ENCODE measurements around the gene MRPL58.
"Not testable (repeated sequence)": the region's sequence is repeated elsewhere in the genome, so short reads cannot be mapped to it uniquely, and the experiment has no call there.

The MRPL58 gene

DNA sequence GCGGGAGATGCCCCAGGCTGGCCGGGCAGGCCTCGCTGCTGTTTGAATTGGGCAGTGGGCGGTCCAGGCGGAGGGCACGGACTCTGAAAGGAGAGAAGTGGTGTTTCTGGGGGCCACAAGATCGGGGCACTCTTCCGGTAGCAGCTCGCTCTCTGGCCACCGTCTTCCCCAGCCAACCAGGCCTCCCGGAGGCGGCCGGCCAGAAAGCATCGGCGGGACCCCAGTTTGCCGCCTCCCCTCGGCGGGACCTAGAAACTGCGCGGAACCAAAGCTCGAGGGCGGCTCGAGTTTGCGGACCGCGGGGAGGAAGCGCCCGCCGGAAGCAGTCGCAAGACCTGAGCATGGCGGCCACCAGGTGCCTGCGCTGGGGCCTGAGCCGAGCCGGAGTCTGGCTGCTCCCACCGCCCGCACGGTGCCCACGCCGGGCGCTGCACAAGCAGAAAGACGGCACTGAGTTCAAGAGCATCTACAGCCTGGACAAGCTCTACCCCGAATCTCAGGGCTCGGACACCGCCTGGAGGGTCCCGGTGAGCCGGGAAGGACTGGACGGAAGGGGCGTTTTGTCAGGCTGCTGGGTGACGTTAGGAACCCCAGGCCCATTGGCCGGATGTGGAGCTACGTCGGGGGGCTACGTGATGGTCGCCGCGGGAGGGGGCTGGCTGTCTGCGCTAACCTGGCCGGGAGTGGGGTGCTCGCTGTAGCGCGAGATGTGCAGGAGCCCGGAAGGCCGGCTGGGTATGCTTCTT, at the start of gene MRPL58:
Gene MRPL58 (plus strand): TSS at position 325 of the 746 bp plus-strand sequence. CDS start 17 bp downstream, at position 342.
- DNase-seq, result no peak

- DNase-seq, result no peak
Measured at GRCh38 chr17:74963656-74964055, 48.8 kb upstream of the MRPL58 start.

GRCh38 chr17:74964246-74964761, 48.2 kb upstream of the MRPL58 start:
- no peak for DNase-seq

DNA sequence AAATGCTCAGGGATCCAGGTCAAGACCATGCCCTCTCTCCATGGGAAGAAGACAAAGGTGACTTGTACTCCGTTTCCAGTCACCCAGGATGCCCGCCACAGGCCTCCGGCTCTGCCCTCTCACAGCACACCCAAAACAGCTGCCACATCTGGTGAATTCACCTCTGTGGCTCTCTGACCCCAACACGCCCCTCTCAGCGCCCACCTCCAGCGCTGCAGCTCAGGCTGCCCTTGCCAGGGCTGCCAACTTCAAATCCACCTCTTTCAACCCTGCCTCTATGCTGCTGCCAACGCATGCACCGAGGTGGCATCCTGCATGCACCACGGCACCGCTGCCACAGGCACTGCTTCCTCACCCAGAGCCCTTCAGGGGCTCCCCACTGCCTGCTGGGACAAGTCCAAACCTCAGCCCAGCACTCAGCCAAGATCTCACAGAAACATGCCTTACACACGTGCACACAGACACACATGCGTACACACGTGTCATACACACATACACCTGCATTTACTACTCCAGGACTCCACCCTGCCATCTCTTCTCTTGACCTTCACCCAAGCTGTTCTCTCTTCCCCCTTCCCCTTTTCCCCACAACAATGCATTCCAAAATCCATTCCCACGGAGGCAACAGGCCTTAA, 47.4 kb upstream of the MRPL58 start:
- no peak for DNase-seq

DNA sequence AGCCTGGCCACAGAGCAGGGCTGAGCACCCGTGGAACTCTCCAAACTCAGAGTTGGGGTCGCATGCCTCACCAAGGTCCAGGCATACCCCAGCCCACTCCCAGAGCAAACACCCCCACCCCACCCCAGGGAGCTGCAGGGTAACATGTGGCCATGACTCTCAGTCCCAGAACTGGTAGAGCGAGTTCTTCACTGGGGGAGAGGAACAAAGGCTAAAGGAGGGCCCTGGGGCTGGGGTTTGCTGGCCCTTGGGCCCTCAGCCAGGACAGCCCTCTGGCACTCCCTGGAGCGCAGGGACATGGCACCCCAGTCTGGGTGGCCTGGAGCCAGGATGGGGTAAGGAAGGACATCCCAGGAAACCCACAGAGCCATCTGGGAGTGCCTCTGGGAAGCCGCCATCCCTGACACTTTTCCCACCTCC, 44.1 kb upstream of the MRPL58 start:
- no peak for DNase-seq

DNA sequence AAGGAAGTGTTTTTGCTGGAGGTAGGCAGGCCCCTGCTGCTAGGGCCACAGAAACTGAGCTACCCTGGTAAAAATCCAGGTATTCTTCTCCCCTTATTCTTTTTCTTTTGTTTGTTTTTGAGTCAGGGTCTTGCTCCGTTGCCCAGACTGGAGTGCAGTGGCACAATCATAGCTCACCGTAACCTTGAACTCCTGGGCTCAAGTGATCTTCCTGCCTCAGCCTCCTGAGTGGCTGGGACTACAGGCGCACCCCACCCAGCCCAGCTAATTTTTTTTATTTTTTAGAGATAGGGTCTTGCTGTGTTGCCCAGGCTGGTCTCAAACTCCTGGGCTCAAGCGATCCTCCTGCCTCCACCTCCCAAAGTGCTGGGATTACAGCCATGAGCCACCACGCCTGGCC, 43.0 kb upstream of the MRPL58 start:
- not testable (repeated sequence) for DNase-seq

DNA sequence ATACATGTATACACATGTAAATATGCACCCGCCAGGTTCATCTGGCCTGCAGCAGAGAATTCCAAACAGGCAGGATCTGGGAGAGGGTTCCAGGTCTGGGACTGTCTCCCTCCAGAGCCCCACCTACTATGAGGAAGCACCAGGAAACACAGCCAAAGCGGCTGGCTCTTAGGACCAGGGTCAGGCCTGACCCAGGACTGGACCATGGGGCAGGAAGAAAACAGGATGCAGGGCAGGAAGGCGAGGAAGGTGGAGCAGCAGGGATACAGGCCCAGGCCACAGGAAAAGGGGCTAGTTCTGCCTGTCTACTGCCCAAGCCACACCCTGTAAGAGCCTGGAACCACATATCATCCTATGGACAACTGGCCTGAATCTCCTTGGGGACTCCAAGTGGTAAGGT, 42.1 kb upstream of the MRPL58 start:
- no peak for DNase-seq

- DNase-seq, result no peak
Measured at GRCh38 chr17:74971069-74971841, 41.2 kb upstream of the MRPL58 start.

- no peak for DNase-seq
Measured at GRCh38 chr17:74971842-74972106, 40.7 kb upstream of the MRPL58 start.

DNA sequence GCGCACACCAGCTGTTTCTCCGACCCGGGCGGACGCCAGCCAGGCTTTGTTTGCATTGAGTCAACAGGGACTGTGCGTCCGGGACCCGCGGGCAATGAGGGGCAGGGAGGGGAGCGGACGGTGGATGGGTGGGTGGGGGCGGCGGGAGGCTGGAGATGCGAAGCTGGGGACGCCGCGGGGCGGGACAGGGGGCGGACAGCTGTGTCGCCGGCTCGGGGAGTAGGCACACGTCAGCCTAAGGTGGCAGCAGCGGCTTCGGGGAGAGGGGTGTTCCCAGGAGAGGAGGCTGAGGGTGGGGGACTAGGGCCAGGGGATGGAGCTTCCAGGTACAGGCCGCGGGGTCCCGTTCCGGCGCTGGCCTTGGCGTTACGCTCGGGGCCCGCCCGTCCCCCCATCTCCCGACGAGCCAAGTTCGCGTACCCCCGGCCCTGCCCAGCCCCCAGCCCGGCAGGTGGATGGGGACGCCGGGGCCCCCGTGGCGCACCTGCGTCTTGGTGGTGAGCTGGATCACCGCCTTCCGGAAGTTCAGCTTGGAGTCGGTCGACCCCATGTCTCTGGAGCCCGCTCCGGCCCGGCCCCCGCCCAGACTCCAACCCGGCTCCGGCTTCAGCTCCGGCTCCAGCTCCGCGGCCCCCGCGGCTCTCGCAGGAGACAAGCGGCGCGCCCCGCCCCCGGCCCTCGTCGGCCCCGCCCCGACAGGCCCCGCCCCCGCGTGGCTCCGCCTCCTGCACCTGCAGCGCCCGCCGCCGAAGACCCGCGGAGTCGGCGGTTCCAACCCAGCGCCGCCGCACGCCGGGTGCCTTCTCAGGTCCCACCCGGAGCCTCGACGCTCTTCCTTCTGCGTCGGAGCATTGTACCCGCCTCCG, 40.1 kb upstream of the MRPL58 start, which contains the start of gene HID1:
Gene HID1 (minus strand): TSS at position 653 of the 866 bp plus-strand sequence. CDS start 103 bp downstream, at position 550.
- no peak for DNase-seq

DNA sequence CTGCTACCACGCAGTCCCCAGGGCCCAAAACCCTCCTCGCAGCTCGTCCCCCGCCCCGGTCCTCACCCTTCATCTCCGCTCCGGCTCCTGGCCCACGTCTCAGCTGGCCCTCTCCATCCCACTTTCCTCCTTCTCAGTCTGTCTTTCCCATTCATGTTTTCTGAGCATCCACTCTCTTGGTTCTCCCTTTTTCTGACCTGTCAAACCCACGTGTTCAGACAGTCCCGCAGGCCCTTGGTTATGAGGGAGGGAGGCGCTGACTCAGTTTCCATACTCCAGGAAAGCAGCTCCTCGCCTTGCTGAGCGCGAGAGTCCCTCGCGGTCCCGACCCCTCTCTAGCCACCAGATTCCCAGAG, 39.5 kb upstream of the MRPL58 start:
- DNase-seq, result no peak

DNA sequence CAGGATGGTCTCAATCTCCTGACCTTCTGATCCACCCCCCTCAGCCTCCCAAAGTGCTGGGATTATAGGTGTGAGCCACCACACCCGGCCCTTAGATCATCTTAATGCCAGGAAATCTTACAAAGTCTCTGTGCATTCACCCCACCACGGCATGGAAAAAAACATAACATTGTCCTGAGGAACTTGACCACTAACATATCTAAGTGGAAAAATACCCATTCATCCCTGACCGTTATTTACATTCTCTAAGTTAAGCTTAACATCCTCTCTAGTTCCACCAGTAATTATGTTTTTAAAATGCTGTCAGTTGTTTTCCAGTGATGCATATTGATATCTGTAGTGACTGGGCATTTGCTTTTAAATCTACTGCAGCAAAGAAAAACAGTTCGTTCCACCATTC, 36.5 kb upstream of the MRPL58 start:
- DNase-seq, result no peak

DNA sequence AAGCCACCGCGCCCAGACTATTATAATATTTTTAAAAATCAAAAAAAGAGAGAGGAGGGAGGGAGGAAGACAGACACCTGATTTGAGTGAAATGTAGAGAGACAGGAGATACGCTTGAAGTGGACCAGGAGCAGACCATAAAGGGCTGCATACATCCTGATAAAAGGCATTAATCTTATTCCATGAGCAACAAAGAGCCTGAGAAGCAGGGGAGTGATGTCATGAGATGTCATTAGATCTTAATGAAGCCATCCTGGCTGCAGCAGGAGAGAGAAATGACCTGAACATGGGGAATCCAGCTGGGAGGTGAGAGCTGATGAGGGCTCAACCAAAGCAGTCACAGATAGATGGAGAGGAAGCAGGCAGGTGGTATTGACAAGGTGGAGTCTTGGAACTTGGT, 34.7 kb upstream of the MRPL58 start:
- no peak for DNase-seq

GRCh38 chr17:74978240-74978639, 34.2 kb upstream of the MRPL58 start:
- no peak for DNase-seq

- no peak for DNase-seq
Measured at GRCh38 chr17:74979408-74980146, 32.9 kb upstream of the MRPL58 start.

DNA sequence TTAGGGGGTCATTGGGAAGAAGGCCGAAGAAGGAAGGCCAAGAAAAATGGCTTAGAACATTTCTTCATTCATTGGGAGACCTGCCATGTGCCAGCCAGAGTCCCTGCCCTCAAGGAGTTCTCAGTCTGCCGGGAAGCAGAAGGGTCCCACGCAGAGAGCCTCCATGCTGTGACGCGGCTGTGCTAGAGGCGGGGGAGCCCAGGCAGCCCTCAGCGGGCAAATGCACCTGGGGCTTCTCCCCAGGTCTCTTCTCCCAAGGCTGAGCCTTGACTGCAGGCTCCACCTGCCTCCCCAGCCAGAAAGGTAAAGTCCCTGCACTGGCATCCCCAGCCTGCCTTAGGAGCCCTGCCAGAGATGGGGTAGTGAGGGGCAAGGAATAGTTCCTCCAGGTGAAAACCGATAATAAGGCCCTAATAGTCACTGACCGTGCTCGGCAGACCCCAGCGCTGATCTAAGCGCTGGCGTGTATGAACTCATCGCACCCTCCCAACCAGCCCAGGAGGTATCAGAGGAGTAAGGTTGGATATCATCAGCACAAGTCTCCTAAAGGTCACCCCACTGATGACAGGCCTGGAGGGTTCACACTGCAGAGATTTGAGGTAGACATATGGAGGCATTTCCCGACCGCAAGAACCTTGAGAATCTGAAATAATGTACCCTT, 31.0 kb upstream of the MRPL58 start:
- DNase-seq, result no peak

- no peak for DNase-seq
Measured at GRCh38 chr17:74981979-74982662, 30.3 kb upstream of the MRPL58 start.

- DNase-seq, result not testable (repeated sequence)
Measured at GRCh38 chr17:74982663-74983313, 29.7 kb upstream of the MRPL58 start.

DNA sequence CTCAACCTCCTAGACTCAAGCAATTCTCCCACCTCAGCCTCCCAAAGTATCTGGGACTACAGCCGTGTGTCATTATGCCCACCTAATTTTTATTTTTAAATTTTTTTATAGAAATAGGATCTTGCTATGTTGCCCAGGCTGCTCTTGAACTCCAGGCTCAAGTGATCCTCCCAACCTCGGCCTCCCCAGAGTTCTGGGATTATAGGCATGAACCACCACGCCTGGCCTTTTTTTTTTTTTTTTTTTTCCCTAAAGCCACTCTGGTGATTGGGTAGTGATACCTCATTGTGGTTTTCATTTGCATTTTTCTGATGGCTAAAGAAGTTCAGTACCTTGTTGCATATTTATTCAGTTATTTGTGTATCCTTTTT, 26.3 kb upstream of the MRPL58 start:
- DNase-seq, result no peak

DNA sequence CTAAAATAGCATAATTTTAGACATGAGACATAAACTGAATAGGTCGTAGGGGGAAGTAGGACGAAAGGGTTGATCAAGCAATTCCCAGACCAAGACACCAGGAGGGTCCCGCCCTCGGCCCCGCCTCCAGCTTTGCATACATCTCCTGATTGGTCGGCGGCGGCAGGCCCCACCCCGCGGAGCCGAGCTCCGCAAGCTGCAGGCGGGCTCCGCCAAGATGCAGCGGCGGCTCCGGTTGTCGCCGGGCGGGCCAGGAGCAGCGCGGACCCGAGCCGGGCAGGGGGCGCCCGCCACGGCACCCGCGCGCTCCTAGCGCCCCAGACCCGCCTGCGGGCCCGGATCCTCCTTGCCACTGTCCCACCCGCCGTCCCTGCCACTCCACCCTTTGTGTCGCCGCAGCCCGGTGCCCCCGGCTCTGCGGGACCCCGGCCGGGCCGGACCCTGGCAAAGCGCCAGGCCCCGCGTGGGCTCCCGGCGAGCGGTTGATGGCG, 25.0 kb upstream of the MRPL58 start, which contains the start of gene CDR2L:
Gene CDR2L (plus strand): TSS at position 215 of the 491 bp plus-strand sequence. CDS start 412 bp downstream, outside the sequence.
- DNase-seq, result peak; percentile 59

All from NCI-H187 treated with DMSO at 0.1 percent for 48 hours (cell line).